AML-193 (cell line): ENCODE results near the gene TMEFF1.
A peak's percentile ranks its signal among the peaks of the same experiment; 100 is the strongest.

Source experiments
- DNase-seq, 2 experiments: peaks; one replicate each; lab custom pipeline; 2025; lab: John Stamatoyannopoulos, UW

TMEFF1 gene

DNA sequence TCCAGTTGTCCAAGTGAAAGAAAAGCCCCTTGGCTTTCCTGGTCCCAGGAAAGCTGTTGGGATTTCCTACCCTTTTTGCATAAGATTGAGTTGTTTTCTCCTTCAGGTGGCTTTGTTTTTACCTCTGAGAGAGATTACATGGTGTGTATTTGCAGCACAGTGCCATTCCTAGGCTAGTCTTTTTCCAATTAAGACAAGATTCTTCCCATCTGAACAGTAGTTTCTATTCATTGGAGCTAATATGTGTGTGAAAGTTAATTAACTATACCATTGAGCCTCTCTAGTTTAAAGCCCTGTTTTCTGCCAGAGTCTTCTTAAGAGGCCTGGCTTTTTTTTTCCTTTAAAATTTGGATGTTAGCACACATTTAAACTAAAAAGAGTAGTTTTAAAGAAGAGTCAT lies 25.9 kb upstream of the TMEFF1 start:
- no peak for DNase-seq

DNA sequence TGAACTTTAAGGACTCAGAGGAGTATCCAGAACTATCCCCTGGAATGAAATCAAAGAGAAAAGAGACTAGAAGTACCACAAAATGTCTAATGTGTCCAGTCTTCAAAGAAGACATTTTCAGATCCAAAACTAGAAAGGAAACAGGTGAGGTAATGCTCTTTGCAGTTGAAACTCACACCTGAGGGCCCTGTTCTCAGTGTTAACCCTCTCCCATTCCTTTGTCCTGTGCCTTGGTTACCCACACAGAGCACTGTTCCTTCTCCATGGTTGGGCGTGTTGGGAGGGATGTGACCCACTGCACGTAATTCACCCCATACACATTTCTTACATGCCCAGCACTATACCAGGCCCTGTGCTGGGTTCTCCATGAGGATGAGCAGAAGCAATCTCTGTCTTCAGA lies 24.7 kb upstream of the TMEFF1 start:
- DNase-seq = no peak

DNA sequence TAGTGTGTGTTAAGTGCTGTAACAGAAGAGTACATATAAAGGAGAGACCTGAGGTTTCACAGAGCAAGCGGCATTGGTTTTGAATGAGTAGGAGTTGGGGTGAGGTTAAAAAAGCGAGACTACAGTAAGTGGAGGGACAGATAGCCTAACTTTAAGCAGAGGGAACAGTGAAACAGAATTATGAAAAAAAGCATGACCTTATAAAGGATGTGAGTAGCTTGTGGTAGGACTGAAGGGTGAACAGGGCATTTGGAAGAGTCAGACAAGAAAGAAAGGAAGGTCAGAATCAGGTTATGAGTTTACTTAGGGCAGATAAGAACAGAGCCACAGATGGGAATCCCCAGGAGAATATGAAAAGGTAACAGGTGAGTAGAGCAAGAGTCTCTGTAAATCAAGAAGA lies 23.5 kb upstream of the TMEFF1 start:
- no peak for DNase-seq

DNA sequence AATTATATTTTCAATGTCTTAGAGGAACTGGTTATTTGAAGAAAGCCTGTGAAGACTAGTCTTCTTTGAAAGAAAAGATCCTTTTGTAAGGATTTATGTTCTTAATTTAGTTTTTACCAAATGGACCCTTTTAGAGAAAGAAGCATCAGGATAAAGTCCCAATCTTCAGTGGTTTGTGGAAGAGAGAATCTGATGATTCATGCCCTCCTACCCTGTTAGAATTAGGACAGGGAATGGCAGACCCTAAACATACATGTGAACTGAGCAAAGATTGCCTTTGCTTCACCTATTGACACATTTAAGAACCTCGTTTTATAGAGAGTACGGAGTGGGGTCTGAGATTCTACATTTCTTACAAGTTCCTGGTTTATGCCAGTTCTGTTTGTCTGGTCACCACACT lies 20.1 kb upstream of the TMEFF1 start:
- DNase-seq = no peak

DNA sequence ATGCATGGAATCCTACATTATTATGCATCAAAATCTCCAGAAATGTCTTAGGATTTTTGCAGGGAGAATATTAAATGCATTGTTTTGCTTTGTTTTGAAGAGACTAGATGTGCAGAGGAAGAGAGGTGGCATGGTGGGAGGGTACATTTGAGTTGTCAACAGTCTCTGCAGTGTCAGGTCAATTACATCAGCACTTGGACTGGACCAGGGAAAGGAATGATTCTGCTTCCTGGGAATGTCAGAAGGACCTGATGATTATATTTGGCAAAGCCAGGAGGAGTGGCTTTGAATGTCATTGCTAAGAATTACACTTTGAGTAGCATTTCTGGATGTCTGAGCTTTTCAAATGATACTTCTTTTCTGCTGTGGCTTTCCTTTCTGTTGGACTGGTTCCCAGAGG lies 17.5 kb upstream of the TMEFF1 start:
- DNase-seq = no peak

DNA sequence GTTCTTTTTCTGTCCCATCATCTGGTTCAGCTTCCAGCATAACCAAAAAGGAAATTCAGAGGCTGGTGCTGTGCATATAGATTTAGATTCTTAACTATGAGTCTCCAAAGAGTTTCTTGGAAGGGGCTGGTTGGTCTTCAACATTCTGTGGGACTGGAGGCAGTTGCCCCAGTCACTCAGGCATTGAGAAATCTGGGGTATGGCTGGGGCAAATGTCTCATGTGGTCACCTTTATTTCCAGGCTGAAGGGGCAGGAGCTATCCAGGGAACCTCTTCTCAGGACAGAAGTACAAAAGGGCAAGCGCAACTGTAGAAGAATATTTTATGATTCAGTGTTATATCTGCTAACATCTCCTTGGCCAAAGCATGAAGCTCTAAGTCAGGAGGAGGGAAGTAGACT lies 15.4 kb upstream of the TMEFF1 start:
- DNase-seq = no peak

DNA sequence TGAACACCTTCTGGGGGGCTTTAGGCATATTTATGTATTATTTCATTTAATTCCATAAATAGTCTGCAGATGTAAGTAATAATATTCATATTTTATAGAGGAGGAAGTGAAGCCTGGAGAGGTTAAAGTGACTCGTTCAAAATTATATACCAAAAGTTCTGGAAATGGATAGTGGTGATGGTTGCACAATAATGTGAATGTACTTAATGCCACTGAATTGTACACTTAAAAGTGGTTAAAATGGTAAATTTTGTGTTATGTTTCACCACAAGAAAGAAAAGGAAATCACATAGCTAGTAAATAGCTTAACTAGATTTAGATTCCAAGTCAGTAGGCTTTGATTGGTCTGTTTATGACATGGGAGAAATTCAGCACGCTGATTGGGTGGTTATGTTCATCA lies 13.0 kb upstream of the TMEFF1 start:
- DNase-seq = no peak

DNA sequence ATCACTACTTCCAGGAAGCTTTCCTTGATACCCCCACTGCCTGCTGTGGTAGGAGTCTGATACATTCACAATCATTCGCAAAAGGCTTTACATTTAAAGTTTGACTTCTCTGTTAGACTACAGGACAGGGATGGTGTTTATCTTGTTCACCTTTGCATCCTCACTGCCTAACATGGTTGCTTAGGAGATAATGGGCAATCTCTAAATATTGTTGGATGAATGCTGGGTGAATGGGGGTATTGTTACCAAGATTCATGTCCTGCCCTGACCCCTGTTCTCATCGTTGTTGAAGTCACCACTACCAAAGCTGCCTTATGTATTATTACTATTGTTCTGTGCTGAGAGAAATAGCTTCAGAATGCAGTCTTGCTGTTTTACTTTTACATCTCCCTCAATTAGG lies 7.7 kb upstream of the TMEFF1 start:
- DNase-seq = no peak

DNA sequence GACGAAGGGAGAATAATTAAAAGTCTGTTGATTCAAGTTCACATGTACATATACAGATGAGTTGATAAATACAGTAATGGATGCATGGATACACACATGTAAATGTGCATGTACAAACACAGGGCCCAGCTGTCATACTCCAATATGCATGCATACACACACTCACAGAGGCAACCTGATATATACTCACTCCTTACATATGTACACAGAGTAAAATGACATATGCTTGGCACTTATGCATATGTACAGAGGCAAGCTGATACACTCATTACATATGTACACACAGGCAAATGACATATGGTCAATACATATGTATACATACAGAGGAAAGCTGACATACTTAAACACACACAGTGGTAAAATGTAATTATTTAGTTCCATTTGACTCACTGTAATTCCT lies 7.2 kb upstream of the TMEFF1 start:
- no peak for DNase-seq

DNA sequence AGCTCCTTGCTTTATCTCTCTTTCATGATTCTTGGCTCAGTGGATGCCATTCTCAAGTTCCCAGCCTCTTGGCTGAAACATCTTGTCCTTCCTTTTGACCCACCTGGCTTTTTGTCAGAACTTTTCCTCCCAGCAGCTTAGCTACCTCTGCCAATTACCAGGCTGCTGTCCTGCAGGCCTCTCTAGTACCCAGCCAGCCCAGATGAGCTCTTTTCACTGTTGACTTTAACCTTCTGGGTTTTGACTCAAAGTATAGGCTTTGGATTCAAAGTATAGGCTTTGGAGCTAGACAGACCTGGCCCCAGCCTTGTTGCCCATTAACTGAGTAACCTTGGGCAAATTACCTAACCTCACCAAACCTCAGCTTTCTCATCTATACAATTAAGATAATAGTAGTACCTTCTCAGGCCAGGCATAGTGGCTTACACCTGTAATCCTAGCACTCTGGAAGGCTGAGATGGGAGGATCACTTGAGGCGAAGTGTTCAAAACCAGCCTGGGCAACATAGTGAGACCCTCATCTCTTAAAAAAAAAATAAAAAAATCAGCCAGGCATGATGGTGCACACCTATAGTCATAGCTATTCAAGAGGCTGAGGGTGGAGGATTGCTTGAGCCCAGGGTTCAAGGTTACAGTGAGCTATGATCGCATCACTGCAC lies 6.6 kb upstream of the TMEFF1 start:
- DNase-seq = no peak

DNA sequence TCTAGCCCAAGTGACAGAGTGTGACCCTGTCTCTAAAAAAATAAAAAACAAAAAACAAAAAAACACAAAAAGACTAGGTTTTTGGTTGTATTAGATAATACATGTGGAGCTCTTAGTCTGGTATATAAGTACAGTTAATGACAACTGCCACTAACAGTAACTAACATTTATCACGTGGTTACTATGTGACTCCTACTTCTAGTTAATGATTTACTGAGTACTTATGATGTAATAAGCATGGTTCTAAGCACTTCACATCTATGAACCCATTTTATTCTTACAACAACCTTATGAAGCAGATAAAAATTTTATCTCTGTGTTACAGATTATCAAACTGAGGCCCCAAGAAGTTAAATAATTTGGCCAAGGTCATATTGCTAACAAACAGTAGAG lies 6.1 kb upstream of the TMEFF1 start:
- DNase-seq = no peak

DNA sequence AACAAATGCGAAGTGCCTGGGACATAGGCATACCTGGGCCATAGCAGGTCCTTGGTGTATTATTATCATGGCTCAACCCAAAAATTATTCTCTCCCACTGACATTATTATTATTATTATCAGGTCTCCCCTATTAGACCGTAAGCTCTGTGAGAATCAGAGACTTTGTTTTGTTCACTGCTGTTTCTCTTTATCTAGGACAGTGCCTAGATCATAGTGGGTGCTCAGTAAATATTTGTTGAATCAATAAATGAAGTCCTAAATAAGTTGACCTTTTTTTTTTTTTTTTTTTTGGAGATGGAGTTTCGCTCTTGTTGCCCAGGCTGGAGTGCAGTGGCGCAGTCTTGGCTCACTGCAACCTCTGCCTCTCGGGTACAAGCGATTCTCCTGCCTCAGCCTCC lies 4.9 kb upstream of the TMEFF1 start:
- no peak for DNase-seq

DNA sequence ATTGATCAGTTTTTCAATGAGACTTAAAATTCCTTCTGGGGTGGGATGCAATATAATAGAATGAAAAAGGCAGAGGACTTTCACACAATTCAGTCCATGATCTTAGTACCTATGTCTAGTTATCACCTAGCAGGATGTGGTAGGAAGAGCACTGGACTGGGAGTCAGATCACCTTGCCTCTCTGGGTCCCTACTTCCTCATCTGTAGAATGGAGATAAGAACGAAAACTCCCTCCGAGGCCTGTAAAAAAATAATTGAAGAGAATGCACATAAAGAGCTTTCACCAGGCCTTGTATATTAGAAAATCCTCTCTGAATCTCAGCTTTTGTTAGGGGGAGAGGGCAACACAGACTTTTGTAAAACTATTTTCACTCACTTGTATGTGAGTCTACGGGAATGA lies 681 bp upstream of the TMEFF1 start:
- DNase-seq = no peak

DNA sequence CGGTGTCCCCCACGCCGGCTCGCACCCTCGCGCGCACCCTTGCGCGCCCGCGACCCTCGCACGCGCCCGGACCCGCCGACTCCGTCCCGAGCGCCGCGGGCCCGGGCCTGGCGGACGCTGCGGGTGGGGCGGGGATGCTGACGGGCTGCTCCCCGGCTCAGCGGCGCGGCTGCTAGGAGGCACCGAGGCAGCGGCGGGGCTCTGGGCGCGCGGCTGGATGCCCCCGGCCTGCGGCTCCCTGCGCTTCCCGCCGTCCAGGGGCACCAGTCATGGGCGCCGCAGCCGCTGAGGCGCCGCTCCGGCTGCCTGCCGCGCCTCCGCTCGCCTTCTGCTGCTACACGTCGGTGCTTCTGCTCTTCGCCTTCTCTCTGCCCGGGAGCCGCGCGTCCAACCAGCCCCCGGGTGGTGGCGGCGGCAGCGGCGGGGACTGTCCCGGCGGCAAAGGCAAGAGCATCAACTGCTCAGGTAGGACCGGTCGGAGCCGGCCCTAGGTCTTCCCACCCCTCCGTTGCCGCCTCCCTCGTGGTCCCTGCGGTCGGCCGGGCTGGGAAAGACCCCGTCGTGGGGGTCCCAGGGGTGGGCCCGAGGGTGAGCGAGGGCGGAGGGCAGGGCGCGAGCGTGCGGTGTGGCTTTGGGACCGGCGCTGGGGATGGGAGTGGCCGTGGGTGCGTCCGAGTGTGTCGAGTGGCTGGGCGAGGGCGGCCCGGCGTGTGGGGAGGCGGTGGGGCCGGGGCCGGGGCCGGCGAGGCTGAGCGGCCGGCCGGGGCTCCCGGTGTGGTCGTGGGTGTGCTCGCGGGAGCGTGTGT lies 530 bp downstream of the TMEFF1 start:
- DNase-seq = peak in 1 of 2 experiments; percentile 37

DNA sequence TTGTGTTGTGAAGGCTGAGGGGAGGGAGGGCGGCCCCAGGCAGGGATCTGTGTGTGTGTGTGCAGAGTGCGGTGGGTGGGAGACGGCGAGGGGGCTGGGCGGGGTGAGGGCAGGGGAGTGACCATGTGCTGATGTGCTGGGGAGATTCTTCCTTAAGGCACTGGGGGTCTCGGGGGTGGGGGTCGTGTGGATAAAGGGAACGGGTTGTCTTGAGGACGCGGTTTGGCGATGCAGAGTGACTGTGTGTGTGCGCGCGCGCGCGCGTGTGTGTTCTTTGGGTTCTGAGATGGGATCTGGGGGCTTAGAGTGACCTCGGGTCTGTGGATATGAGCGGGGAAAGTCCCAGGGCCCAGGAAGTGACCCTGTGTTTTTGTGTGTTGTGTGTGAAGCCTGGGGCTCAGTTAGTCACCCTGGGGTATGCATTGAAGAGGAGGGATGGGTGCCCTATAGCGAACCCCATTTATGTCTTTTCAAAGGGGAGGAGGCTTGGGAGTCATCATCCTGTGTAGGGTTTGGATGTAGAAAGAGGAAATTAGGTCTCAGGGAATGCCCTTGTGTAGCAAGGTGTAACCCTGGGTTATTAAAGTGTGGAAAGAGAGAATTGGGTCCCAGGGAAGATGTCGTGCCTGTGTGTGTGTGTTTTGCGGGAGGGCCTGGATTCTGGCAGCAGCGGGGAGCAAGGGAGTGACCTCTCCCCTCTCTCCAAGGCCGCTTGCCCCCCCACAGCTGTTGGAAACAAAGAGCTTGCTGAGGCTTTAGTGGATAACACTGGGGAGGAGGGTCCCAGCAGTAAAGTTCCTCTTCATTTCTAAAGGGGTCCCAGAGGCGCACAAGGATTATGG lies 1.4 kb downstream of the TMEFF1 start:
- no peak for DNase-seq

DNA sequence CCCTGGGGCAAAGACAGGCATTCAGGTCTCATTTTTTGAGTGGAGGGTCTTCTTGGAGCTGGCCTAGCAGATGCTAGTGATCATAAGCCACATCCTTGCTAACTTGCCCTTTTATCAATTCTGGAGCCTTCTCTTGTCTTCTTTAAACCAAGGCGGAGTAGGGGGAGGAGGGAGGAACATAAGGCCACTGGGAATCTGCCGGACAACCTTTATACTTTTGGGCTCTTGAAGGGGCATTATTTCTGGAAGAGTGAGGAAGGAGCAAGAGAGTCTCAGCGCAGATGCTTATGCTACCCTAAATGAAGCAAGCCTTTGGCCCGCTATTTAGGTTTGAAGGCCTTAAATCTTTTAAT lies 2.0 kb downstream of the TMEFF1 start:
- DNase-seq = no peak

DNA sequence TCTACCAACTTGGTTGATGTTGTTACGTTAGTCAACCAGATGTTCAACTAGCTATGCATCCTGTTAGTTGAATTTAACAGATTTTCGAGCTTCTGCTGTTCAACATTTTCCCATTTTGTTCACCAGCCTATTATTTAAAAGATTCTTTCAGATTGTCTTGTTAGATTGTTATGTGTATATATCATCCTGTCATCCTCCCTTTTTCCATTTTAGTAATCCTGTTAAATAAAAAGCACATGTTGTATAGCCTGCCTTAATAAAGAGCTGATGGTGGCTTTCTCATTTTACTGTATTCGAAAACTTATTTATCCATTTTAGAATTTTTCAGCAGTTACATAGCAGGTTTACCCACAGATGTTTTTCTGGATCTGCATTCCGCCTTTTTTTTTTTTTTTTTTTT lies 4.3 kb downstream of the TMEFF1 start:
- no peak for DNase-seq

DNA sequence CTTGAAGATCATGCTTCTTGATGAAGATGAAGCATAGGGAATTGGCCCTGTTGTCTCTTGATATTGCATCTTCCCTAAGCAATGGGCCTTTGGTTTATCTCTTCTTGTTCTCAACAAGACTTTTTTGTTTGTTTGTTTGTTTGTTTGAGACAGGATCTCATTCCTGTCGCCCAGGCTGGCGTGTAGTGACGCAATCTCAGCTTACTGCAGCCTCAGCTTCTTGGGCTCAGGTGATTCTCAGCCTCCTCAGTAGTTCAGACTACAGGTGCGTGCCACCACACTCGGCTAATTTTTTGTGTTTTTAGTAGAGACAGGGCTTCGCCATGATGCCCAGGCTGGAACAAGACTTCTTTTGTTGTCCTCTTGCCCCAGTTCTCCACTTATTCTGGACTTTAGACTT lies 5.2 kb downstream of the TMEFF1 start:
- no peak for DNase-seq

DNA sequence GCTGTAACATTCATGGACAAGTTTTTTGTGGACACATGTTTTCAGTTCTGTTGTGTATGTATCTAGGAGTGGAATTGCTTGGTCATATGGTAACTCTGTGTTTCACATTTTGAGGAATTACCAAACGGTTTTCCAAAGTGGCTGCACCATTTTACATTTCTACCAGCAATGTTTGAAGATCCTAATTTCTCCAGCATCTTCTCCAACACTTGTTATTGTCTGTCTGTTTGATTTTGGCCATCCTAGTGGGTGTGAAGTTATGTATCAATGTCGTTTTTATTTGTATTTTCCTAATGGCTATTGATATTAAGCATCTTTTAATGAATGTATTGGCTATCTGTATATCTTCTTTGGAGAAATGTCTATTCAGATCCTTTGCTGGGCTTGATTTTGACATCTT lies 6.9 kb downstream of the TMEFF1 start:
- no peak for DNase-seq

DNA sequence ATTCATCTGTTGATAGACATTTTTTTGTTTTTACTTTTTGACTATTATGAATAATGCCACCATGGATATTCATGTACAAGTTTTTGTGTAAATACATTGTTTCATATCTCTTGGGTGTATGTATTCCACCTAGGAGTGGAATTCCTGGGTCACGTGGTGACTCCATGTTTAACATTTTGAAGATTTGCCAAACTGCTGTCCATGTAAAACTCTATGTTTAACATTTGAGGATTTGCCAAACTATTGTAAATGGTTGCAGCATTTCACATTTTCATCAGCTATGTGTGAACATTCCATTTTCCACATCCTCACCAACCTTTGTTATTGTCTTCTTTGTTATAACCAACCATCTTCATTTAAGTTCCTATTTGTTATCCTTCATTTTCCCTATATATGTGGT lies 12.2 kb downstream of the TMEFF1 start:
- no peak for DNase-seq

DNA sequence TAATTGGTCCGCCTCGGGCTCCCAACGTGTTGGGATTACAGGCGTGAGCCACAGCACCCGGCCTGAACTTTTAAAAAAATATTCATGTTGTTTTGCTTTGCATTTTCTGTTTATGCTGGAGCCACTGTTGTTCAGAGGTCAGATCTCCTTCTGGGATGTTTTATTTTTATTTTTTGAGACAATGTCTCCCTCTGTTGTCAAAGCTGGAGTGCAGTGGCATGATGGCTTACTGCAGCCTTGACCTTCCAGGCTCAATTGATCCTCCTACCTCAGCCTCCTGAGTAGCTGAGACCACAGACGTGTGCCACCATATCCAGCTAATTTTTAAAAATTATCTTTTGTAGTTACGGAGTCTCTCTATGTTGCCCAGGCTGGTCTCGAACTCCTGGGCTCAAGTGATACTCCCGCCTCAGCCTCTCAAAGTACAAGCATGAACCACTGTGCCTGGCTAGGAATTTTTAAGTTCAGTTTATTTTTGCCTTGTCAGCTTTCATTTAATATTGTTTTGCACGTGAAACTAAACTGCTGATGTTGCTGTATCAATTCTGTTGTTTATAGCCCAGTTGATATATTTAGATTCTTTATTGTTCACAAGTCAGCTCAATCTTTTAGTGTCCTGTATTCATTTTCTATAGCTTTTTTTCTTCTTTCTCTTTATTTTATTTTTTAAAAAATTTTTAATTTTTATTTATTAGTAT lies 13.7 kb downstream of the TMEFF1 start:
- no peak for DNase-seq

DNA sequence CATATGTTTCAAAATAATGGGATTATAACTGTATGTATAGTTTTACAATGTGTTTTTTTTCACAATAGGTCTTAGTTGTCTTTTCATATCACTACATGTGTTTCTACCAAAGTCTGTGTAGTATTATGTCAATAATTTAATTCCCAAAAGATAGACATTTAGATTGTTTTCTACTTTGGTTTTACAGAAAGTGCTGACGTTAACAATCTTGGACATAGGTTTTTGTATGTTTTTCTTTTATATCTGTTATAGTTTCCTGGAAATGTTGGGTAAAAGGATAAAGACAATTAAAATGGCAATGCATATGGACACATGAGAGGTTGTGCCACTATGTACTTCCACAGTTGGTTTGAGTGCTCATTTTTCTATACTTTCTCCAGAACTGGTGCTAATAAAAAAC lies 15.2 kb downstream of the TMEFF1 start:
- DNase-seq = no peak

DNA sequence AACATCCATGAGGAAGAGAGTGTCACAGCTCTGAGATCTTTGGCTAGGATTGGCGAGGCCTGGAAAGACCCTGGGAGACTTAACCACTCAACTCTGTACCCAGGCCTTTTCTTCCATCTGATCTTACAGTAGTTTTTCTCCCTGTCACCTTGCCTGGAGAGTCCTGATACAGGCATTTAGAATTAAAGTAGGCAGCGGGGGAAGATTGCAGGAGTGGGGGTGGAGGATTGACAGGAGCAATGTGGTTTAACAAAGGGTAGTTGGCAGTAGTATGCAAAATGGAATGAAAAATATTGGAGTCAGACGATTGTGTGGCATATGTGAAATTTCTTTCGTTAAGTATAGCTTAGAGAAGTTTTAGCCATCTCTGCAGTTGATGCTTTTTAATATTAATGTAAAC lies 16.9 kb downstream of the TMEFF1 start:
- no peak for DNase-seq
